HL-60/S4 treated with retinoic acid at 250 ng/mL for 4 days and 3 days (cell line): ENCODE measurements around the gene TMEM107.

Experiments used
- in situ Hi-C: fragments of 300-500 bp; cut with MboI; formaldehyde crosslinking; loops from 2 replicates; pipeline ENCODE4 v1.7.0; 2022; ENCODE audit warnings: low sequenced_read_pairs

Gene TMEM107

DNA sequence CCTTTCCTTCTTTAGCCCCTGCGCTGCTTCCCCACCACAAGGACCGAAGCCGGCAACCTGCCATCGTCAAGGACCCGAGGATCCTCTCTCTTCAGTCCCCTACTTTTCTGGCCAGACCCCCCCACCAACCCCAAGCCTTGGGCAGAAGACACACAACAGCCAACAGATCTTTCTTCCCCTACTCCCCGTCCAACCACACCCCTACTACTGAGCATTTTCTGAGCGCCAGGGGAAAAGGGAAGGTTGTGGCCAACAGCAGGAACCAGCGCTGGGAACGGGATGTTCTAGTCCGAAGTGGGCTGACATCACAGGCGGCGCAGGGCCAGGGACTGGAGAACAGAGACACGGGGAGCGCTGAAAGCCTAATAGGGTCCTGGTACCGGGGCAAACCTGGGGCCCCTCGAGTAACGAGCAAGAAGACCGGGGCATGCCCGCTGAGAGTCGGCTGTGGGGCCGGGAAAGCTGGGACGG lies 24.5 kb downstream of the TMEM107 start:
- in situ Hi-C loops = no loop called here

DNA sequence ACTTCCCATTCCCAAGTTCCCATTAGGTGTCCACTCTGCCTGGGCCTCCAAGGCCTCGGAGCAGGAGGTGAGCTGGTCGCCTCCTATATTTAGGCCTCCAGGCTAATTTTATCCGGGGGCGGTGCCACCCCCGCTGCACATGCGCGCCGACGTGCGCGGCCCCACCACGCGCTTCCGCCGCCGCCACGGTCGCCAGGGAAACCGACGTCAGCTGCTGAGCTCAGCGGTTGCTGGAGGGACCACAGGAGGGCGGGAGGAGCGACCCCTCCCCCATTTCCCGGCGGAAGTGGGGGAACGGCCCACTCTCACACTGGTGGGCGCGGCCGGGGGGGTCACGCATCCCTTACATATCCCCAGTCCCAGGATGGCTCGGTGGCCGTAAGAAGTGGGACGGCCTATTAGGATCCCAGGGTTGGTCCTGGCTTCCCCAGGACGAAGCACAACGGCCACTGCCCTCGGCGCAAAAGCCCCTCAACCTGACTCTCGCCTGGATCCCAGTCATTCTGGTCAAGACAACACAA lies 25.0 kb downstream of the TMEM107 start:
- in situ Hi-C loops = no loop called here

DNA sequence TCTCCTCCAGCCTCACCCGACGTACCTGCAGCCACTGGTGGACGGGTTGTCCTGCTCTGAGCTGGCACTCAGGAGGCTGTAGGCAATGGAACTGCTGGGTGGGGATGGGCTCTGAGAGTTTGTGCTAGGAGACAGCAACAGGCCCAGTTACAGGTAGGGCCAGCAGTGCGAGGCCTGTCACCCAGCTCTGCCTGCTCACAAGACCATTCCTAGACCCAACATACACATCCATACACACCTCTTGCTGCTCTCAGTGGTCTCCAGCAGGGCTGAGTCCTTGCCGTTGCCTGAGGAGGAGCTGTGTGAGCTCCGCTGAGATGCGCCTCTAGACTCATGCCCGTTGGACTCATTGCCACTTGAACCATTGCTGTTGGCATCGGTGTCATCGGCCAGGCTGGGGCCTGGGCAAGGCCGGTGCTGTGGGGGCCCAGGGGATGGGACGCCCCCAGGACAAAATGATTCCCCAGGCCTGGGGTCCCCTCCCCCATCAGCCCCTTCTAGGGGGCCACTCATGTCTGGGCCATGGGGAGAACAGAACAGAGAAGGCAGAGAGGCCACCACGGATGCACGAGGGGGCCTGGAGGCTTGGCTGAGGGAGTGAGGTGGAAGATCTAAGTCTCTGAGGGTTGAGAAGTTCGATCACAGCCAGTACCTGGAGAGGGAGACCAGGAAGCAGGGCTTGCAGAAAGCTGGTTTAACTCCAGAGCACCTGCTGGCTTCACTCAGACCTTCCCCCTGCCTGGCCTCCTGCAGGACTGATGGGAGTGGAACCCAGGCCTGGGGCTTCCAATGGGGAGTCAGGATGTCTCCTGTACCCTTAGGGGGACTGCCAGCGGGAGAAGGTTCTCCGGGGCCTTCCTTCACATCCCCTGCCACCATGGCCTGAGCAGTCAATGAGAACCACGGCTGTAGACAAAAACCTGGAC lies 25.7 kb downstream of the TMEM107 start:
- in situ Hi-C loops = no loop called here

DNA sequence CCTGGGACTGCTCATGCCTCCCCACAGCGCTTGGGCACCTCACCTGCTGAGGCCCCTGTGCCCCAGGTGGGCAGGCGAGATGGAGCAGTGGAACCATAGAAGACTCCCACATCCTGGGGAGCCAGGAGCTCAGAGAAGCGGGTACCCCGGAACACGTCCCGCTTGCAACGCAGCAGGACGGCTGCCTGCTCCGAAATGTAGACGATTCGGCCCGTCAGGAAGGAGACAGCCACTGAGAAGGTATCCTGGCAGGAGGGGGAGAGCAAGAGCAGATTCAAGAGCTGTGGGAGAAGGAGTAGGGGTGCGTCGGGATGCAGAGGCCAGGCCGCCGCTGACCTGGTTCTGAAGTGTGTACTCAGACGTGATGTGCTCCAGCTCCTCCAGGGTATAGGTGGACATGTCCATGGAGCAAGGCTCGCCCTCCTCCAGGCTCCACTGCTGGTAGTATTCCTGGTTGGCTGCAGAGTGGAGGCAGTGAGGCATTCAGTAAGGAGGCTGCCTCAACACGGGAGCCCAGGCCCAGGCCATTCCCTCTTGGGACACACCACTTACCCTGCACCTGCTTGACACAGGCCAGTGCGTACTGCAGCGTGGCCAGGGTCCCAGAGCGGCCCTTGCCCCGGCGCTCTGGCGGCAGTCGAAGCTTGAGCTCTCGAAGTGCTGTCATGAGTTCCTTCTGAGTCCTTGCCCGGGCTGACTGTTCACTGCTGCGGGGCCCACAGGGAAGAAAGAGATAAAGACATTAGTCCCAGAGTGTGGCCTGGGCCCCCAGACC lies 26.6 kb downstream of the TMEM107 start:
- in situ Hi-C loops = no loop called here

DNA sequence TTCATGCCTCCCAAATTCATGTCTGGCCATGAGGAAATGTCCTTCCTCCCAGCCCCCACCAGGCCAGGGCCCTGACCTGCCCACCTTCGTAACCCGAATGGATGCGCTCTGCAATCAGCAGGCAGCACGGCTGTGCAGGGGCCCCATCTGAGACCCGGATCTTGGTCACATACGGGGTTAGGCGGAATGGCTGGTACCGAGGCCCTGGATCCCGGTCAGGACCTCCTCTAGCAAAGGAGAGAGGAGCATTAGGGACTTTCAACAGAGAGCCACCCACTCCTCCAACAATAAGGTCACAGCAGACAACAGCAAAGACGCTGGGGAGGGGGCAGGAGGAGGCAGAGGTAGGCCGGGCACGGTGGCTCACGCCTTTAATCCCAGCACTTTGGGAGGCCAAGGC lies 27.6 kb downstream of the TMEM107 start:
- in situ Hi-C loops = no loop called here

DNA sequence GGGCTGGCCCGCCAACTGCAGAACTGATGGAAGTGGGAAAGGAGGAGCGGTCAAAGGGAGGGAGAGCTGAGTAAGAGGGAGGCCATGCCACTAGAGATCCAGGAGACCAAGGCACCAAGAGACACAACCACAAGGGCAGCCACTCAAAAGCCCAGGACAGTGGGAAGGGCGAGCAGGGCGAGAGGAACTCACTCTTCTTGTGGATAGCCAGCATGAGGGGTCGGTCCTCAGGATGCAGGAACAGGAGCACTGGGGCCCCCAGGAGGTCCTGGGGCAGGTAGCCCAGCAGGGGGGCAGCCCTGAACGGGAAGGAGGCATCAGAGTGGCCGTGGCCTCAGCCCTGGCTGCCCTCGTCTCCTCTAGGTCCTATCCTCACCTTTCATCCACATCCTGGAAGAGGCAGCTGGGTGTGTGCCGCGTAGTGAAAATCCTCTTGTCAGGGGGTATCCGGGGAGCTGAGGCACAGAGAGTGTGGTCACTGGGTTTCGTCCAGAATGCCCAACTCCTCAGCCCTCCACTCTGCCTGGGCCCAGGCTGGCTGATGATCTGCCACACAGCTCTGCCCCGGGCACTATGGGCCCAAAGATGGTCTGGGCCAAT lies 28.3 kb downstream of the TMEM107 start:
- in situ Hi-C loops = no loop called here

DNA sequence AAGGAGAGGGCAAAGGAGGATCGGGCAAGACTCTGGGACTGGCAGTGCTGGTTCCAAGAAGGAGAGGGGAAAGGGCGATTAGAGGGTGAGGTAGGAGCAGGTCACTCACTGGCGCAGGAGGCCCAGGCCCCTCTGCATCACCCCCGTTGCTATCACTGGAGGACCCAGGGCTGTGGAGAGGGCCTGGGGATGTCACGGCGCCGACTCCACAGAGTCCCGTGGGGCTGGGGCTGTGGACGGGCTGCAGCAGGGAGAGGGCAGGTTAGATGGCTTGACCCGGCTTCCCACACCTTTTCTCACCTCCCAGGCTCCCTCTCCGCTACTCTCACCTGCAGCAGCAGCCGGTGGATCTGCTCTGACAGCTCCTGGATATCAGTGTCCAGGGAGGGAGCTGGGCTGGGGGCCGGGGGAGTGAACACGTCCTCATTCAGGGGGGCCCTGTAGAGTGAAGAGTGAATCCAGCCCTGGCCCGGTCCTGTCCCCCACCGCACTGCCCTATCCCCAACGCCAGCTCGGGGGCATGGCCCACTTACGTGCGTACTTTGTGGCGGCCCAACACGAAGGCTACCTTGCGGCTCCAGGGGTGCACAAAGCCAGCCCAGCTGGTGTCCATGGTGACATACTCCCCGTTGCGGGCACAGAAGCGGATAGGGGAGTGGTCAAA lies 28.9 kb downstream of the TMEM107 start:
- in situ Hi-C loops = no loop called here

DNA sequence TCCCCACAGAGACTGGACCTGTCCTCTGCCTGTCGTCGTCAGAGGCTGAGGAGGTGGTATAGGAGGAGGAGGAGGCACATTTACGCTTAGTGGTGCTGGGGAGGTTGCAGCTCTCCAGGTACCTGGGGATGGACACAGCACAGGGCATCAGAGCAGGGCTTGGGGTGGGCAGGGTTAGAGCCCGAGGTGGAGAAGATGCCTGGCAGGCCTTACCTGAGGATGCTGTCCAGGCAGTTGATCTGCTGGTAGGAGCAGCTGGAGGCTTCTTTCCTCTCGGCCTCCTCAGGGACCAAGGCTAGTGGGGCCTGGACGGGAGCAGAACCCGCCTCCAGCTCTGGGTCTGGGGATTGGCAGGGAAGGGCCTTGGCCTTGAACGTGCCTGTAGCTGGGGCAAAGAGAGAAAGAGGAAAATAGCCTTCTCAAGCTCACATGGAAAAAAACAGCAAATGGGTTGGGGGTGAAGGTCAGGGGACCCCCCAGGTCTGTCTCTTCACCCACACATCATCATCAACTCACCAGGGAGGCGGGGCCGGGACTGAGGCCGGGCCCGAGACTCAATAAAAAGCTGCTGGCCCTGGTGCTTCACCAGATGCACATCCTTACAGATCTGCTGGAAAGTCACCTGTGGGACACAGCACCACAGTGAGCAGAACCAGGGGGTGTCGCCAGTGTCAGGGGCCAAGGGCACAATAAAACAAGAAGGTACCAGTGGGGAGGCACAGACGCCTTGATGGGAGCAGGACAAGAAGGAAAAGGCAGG lies 29.6 kb downstream of the TMEM107 start:
- in situ Hi-C loops = no loop called here

DNA sequence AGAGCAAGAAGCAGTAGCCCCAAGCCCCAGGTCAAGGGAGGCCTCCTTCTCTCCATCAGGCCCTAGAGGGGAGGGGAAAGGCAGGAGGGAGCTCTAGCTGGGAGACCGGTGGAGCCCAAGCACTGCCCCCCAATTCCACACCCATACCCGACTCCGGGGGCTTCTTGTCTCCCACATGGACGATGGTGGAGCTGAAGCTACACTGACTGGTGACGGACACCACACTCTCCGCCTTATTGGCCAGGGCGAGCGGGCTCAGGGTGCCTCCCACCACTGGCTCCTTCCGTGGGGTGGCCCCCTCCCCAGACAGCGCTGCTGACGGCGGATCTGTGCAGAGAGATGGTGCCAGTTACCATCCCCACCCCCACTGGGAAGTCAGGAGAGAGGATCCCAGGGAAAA lies 30.4 kb downstream of the TMEM107 start:
- in situ Hi-C loops = no loop called here

DNA sequence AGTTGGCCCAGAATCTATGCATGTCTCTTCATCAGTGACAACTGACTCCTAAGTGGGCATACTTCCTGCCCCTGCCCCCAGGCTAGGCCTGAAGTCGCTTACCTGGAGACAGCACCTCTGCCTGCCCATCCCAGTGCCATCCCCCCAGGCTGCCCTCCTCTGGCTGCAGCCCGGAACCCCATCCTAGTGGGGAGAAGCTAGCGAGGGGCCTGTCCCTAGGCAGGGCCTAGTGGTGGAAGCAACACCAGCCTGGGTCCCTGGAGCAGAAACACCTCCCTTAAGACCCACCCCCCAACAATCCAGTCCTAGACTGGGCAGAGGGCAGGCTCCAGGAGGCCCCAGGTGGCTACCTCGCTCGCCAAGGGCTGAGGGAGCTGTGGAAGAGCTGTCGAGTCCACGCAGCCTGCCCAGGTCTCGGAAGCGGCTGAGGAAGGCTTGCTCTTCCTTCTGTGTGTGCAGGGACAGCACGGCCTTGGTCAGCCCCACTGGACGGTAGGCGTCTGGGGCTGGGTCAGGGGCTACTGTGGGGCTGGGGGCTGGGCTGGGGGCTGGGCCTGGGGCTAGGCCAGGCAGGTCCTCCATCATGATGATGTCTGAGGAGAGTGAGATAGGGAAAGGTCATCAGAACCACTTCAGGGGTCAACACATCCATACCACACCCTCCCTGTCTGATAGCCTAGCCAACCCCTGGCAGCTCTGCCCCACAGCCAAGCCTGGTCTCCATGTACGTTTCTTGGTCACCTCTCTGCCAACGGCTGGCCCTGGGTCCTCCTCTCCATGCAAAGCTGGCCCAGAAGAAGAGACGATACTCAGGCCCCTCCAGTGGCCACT lies 31.6 kb downstream of the TMEM107 start:
- in situ Hi-C loops = no loop called here

DNA sequence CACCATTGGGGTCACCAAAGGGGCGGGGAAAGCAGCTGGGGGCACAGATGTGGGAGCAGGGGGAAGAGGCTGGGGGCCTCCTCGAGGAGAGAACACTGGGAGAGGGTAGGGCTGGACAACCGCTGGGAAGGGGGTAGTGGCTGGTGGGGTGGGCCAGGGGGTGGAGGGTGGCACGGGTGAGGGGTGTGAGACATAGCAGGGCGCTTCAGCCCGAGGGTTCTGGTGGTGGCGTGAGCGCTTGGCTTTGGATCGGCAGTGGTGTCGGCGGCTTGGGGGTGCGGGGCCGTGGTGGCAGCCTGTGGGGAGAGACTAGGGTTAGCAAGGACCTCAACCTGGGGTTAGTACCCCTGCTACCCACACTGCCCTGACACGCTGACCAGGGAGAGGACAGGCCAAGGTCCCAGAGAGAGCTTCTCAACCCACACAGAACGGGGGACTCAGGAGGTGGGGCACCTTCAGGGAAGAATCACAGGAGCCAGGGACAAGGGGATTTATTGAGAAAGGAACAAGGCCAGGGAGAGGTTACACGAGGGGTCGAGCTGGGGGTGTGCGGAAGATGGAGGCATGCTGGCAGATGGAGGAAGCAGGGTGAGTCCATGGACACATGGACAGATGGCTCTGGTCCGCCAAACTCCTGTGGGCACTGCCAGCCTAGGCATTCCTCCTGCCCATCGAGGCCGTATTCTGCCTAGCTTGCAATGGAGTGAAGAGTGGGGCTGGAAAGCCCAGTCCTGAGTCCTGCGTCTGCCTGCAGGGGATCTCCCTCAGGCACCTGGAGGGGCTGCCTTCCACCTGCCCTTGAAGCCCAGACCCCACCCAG lies 32.4 kb downstream of the TMEM107 start:
- in situ Hi-C loops = no loop called here

DNA sequence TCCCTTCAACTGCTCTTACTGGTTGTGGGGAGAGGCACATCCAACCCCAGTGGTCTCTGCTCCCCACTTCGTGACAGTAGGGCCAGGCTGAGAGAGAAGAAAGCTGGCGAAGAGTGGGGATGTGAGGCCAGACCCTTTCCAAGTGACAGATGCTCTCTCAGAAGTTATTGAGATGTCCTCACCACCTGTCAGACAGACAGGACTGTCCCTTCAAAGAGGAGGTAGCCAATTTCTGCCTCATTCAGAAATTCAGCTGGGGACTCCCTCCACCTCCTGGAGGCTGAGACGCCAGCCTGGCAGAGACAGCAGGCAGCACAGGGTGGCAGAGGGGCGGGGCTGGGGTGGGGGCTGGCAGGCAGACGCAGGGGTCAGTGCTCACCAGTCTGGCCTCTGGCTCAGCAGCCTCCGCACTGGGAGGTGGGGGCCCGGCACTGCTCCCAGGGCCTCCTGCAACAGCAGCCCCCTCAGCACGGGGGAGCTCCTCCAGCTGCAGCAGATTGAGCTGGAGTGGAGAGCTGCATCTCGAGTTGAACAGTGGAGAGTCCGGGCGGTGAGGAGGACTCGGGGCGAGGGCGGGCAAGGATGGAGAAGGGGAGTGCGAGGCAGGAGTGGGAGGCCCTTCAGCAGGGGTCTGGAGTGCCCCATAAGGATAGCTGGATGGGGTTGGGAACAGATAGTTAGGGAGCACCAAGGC lies 33.1 kb downstream of the TMEM107 start:
- in situ Hi-C loops = no loop called here

DNA sequence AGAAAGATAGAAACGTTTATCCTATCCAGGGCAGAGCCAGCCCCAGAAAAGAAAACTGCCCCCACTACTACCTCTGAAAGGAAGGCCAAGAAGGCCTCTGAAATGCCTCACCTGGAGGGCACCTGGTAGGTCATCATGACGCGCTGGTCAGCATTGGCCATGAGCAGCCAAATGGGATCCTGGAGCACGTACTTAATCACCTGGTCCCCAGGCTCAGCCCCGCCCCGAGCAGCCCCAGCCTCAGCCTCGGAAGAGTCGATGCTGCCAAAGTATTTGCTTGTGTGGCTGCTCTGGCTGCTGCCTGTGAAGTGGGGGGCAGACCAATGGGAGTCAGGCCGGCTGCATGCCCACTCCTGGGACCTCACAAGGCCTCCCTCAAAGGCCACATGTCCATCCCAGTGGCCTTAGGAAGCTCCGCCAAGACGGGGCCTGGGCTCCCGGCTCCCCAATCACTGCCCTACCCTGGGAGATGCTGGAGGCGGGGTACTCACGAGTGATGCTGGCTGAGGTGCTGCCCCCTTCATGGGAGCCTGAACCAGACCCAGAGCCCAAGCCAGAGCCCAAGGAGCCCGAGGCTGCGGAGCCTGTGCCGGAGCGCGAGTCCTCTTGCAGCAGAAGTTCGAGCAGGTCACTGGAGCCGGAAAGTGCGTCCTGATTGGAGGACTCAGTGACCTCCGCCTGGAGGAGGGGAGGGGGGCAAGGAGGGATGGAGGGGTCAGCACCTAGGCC lies 33.9 kb downstream of the TMEM107 start:
- in situ Hi-C loops = no loop called here

DNA sequence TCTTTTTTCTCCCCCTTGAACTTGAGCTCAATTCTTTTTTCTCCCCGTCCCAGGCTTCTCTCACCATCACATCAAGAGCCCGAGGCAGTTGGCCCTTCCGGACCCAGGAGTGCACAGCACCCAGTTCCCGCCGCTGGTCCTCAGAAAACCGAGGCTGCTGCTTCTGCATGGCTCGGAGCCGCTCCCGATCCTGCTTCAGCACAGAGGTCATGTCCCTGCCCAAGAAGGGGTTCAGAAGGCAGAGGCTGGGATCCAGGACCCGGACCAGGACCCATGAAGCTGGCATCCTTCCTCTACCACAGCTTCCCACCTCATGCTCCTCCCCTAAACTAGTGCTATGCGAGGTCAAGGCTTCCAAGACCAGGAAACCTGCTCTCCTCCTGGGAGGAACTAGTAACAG lies 34.4 kb downstream of the TMEM107 start:
- in situ Hi-C loops = no loop called here

DNA sequence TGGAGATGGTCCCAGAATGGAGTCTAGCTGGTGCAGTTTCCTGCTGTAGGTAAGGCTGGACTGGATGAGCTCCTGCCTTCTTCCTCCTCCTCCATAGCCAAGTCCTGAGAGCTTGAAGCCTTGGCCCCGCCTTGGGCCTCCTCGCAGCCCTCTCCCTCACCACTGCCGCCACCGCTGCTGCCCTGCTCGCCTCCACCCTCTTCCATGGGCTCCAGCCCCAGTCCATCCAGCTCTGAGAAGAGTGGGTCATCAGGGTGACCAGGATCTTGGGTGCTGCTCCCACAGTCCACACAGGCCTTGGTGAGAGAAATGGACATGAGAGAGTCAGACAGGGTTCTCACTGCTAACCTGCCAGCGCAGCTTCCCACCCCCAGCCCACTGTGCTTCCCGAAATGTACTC lies 35.1 kb downstream of the TMEM107 start:
- in situ Hi-C loops = no loop called here

DNA sequence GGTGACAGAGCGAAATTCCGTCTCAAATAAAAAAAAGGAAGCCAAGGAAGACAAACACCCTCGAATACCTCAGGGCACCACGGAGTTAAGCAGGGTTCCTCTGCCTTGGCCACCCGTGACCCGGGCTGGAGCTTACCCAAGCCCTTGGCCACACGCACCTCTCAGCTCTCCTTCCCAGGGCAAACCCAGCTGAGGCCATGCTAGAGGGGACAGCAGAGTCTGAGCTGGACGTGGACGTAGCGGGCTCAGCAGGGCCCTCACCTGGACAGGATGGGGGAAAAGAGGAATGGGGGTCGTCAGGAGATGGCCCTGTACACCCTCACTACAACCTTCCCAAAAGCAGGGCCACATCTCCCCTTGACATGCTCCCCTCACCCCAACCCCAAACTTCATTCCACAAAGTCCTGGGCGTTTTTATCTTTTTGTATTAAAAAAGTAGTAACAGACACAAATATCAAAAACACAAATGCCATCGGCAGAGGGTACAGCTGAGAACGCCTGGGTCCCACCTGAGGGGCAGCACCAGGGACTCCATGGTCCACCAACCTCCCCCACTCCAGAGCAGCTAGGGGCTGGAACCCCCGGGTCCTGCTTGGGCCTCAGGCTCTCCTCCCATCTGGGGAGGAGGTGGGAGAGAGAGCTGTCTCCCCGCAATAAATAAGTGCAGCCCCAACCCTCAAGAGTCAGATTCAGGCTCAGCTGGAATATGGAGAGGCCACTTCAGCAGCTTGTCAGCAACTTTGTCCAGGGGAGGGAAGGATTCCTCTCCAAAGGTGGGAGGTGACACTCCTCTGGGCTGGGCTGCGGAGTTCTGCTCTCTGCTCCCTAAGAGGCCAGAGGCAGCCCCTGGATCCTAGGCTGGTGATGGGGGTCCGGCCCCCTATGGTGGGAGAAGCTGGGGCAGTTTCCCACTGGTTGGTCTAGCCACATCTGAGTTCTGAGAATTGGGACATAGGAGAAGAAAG lies 35.8 kb downstream of the TMEM107 start:
- in situ Hi-C loops = no loop called here
